Ishikawa (cell line): ENCODE results near the gene ATP1A4.
A peak's percentile ranks its signal among the peaks of the same experiment; 100 is the strongest.

Source experiments
- CEBPB ChIP-seq: IDR thresholded peaks from 2 replicates; pipeline ENCODE4 v1.6.1; 2012
- CREB1 ChIP-seq: IDR thresholded peaks from 2 replicates; pipeline ENCODE4 v1.6.1; 2012; ENCODE audit warnings: low read depth
- EGR1 ChIP-seq: IDR thresholded peaks from 2 replicates; pipeline ENCODE4 v1.6.1; 2012
- EP300 ChIP-seq: IDR thresholded peaks from 2 replicates; pipeline ENCODE4 v1.6.1; 2012; ENCODE audit warnings: borderline replicate concordance
- FOXM1 ChIP-seq: IDR thresholded peaks from 2 replicates; pipeline ENCODE4 v1.6.1; 2012; ENCODE audit warnings: low read depth, borderline replicate concordance
- MAX ChIP-seq: IDR thresholded peaks from 2 replicates; pipeline ENCODE4 v1.6.1; 2012
- NFIC ChIP-seq: IDR thresholded peaks from 2 replicates; pipeline ENCODE4 v1.6.1; 2012
- RAD21 ChIP-seq: IDR thresholded peaks from 2 replicates; pipeline ENCODE4 v1.6.1; 2012; ENCODE audit warnings: low read depth
- REST ChIP-seq: IDR thresholded peaks from 2 replicates; pipeline ENCODE4 v1.6.1; 2012; ENCODE audit warnings: low read depth, mild to moderate bottlenecking
- TAF1 ChIP-seq: IDR thresholded peaks from 2 replicates; pipeline ENCODE4 v1.6.1; 2012; ENCODE audit warnings: low read depth, mild to moderate bottlenecking
- TCF12 ChIP-seq: IDR thresholded peaks from 2 replicates; pipeline ENCODE4 v1.6.1; 2012; ENCODE audit warnings: low read depth
- TEAD4 ChIP-seq: IDR thresholded peaks from 2 replicates; pipeline ENCODE4 v1.6.1; 2012
- USF1 ChIP-seq: IDR thresholded peaks from 2 replicates; pipeline ENCODE4 v1.6.1; 2012
- YY1 ChIP-seq: IDR thresholded peaks from 2 replicates; pipeline ENCODE4 v1.6.1; 2012; ENCODE audit warnings: low read depth
- ZBTB7A ChIP-seq: IDR thresholded peaks from 2 replicates; pipeline ENCODE4 v1.6.1; 2012; ENCODE audit warnings: low read depth

ATP1A4 gene

GRCh38 chr1:160216301-160216700 is 64.9 kb downstream of the ATP1A4 start:
- TF ChIP-seq EGR1 (no peak), NFIC (no peak), ZBTB7A (no peak), RAD21 (no peak), FOXM1 (no peak), EP300 (no peak), TCF12 (no peak), MAX (no peak), TAF1 (no peak), USF1 (no peak), CREB1 (no peak), CEBPB (no peak), TEAD4 (no peak), REST (no peak), YY1 (no peak)

- TF ChIP-seq CEBPB (no peak), FOXM1 (0 out of 2 replicates have a peak, but pooled peaks have one; percentile 32), NFIC (peak; percentile 96), TEAD4 (peak; percentile 49), REST (no peak), ZBTB7A (no peak), EP300 (peak; percentile 70; the same call in 1 of the 2 replicates), TCF12 (peak; percentile 85), TAF1 (no peak)
Measured at GRCh38 chr1:160217481-160218051, 66.2 kb downstream of the ATP1A4 start.

- TF ChIP-seq RAD21: peak; percentile 74
- no peak for TF ChIP-seq FOXM1
- no peak for TF ChIP-seq ZBTB7A
Measured at GRCh38 chr1:160219062-160219929, 67.9 kb downstream of the ATP1A4 start.

- TF ChIP-seq EP300 (no peak), TCF12 (no peak), NFIC (no peak), RAD21 (no peak), TEAD4 (no peak), CREB1 (no peak), ZBTB7A (no peak), YY1 (no peak), FOXM1 (no peak), REST (no peak)
Measured at GRCh38 chr1:160220301-160220700, 68.9 kb downstream of the ATP1A4 start.

GRCh38 chr1:160221089-160221488 is 69.7 kb downstream of the ATP1A4 start:
- TF ChIP-seq CREB1: no peak
- no peak for TF ChIP-seq REST
- no peak for TF ChIP-seq EGR1
- no peak for TF ChIP-seq NFIC
- no peak for TF ChIP-seq FOXM1
- TF ChIP-seq TEAD4: no peak
- TF ChIP-seq TCF12: no peak
